ENCODE results near the gene CD84.
"Not testable (repeated sequence)": the region's sequence is repeated elsewhere in the genome, so short reads cannot be mapped to it uniquely, and the experiment has no call there.

CD84 gene

GRCh38 chr1:160539990-160540858 is 39.1 kb downstream of the CD84 start:
- no peak for DNase-seq

- no peak for DNase-seq
Observed at GRCh38 chr1:160539684-160539989, 39.7 kb downstream of the CD84 start.

GRCh38 chr1:160538985-160539651 is 40.2 kb downstream of the CD84 start:
- DNase-seq, result no peak

GRCh38 chr1:160537714-160538665 is 41.3 kb downstream of the CD84 start:
- DNase-seq, result no peak

- DNase-seq, result no peak
Observed at GRCh38 chr1:160534823-160535605, 44.3 kb downstream of the CD84 start.

- DNase-seq, result not testable (repeated sequence)
Observed at GRCh38 chr1:160532557-160532813, 46.8 kb downstream of the CD84 start.

GRCh38 chr1:160531809-160532556 is 47.3 kb downstream of the CD84 start:
- not testable (repeated sequence) for DNase-seq

GRCh38 chr1:160529401-160529952 is 49.8 kb downstream of the CD84 start:
- DNase-seq, result not testable (repeated sequence)

- DNase-seq, result not testable (repeated sequence)
Observed at GRCh38 chr1:160523789-160524188, 55.5 kb downstream of the CD84 start.

- DNase-seq, result no peak
Observed at GRCh38 chr1:160522622-160523345, 56.5 kb downstream of the CD84 start, which contains the start of gene SLAMF6. SLAMF6 (minus strand) TSS chr1:160523255; CDS start chr1:160523192, 63 bp downstream.

GRCh38 chr1:160522136-160522535 is 57.2 kb downstream of the CD84 start:
- DNase-seq, result no peak

- no peak for DNase-seq
Observed at GRCh38 chr1:160521554-160521953, 57.7 kb downstream of the CD84 start.

GRCh38 chr1:160520999-160521398 is 58.3 kb downstream of the CD84 start:
- DNase-seq, result no peak

- DNase-seq, result no peak
Observed at GRCh38 chr1:160520582-160520981, 58.7 kb downstream of the CD84 start.

GRCh38 chr1:160519642-160520435 is 59.5 kb downstream of the CD84 start:
- DNase-seq, result no peak

GRCh38 chr1:160517519-160517918 is 61.8 kb downstream of the CD84 start:
- not testable (repeated sequence) for DNase-seq

- not testable (repeated sequence) for DNase-seq
Observed at GRCh38 chr1:160515908-160516307, 63.4 kb downstream of the CD84 start.

GRCh38 chr1:160504651-160505050 is 74.6 kb downstream of the CD84 start:
- DNase-seq, result no peak

- no peak for DNase-seq
Observed at GRCh38 chr1:160503087-160503486, 76.2 kb downstream of the CD84 start.

Data from fibroblast of skin of right biceps (primary cell).